Renal pelvis (tissue), 4 donors: ENCODE results near the gene UTS2. TPM values are rescaled to one million over a fixed set of nuclear protein-coding genes. Genes with fewer than 3 reads are reported as not detected.

ENCODE experiments used
- DNase-seq: peaks from one replicate; pipeline ENCODE4 v3.0.0-alpha.2; 2013
- polyA plus RNA-seq, 3 donors: library from polyadenylated mRNA; unstranded; fragments of 120-200 nt; gene quantifications; one replicate each; pipeline ENCODE4 v1.2.1, GENCODE V29; 2013; ENCODE audit not compliant: insufficient read length in 3 of 3

The UTS2 gene
- polyA plus RNA-seq, 3 donors: 0.13 TPM; not detected in 2

- DNase-seq: no peak
These were observed 41.4 kb downstream of the UTS2 start for GRCh38 chr1:7811476-7811875.

GRCh38 chr1:7810395-7810794 lies 42.5 kb downstream of the UTS2 start:
- no peak for DNase-seq

GRCh38 chr1:7809742-7810141 lies 43.1 kb downstream of the UTS2 start:
- no peak for DNase-seq

DNA sequence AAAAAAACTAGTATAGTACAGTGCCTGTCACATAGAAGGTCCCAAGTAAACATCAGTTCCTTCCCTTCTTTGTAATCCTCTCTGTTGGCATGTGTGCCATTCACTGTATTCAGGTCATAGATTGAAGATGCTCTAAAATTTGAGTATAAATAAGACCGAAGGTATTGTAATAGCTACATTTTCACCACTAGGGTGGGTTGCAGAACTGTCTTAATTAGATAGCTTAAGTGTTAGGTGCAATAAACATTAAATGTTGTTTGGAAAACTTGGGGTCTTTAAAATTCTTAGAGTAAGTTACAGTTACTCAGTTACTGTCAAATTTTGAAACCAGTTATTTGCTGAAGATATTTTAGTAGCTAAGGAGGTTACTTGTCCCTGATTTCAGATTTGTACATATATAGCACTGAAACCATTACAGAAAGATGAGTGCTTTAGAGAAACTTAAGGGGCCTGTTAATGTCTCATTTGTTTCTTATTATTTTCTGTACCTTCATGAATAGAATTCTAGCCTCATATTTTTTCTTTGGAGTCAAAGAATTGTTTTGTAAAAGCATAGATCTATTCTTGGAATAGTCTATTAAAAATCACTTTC lies 44.5 kb downstream of the UTS2 start:
- DNase-seq: peak; percentile 4

DNA sequence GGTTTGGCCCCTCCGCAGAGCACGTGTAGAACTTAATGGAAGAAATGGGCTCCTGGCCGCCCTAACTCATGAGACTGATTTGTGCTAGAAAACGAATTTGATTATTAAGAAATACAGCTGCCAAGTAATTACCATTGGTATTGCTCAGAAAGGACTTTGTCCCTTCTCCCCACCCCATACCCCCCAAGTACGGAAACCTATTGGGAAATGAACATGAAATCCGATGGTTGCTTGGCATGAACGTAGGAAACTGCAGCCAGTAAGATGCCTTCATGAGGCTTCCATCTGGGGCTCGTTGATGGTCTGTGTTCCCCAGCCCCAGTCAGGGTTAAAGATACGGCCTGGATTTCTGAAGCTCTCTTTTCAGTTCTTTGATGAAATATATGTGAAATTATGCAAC lies 47.4 kb downstream of the UTS2 start:
- no peak for DNase-seq

Other genes with a start within 250 kb of the UTS2 start
- 100 to 1,000 TPM in 1 of 3 donors, 10 to 100 TPM in 2; 91.7 to 100 (median 99.2) TPM for gene VAMP3, start 81.8 kb downstream of the UTS2 start, polyA plus RNA-seq
- 10 to 100 TPM; 10.8 to 14.1 (median 11.8) TPM for gene PER3, start 68.8 kb downstream of the UTS2 start, polyA plus RNA-seq
- under 1 TPM; 0.07 to 0.12 (median 0.12) TPM for gene TNFRSF9, start 87.8 kb upstream of the UTS2 start, polyA plus RNA-seq
- gene PARK7, start 108.6 kb upstream of the UTS2 start, polyA plus RNA-seq: 100 to 1,000 TPM; 299 to 348 (median 328) TPM
- 10 to 100 TPM; 18.1 to 24.6 (median 21.4) TPM for gene ERRFI1, start 173.2 kb upstream of the UTS2 start, polyA plus RNA-seq